Measurements from ENCODE around the gene AFF4. TPM values are rescaled to one million over a fixed set of nuclear protein-coding genes. Genes with fewer than 3 reads are reported as not detected.

The AFF4 gene
- total and polyA plus RNA-seq, 4 donors, result 8.9 to 103 (median 41.9) TPM

GRCh38 chr5:132901730-132902129 lies 61.7 kb downstream of the AFF4 start:
- TF ChIP-seq CTCF (IDR thresholded peaks at IDR 0.05; ENCODE audit: control extremely low read depth, extremely low read depth), result no peak
- Histone ChIP-seq H3K27ac (ENCODE audit: low read depth in 1 of 2, low read length in 1 of 2) (no peak overlapping the region), H3K9me3 (ENCODE audit: control insufficient read depth in 4 of 4, insufficient read depth in 3 of 4, low read length in 3 of 4) (no peaks in the 10 kb centered on the region), H3K4me3 (no peak overlapping the region), H3K4me1 (ENCODE audit: control insufficient read depth in 5 of 5, insufficient read depth in 5 of 5, low read length in 5 of 5) (no peaks in the 10 kb centered on the region), H3K36me3 (ENCODE audit: control insufficient read depth in 4 of 4, insufficient read depth in 4 of 4, low read length in 4 of 4) (peaks cover 12 to 25% (median 15%) of the 10 kb centered on the region in 4 donors), H3K27me3 (ENCODE audit: control insufficient read depth in 3 of 3, insufficient read depth in 3 of 3, low read length in 2 of 3) (no peaks in the 10 kb centered on the region), H3K9ac (ENCODE audit: insufficient read depth in 1 of 2, low read length in 2 of 2) (no peak overlapping the region)
- ATAC-seq (ENCODE audit: insufficient read depth, low FRiP score) (no peak), DNase-seq (peak in 1 of 3 donors; percentile 29)
- 95 to 99% methylated on average over 3 of the region's 3 CpGs for WGBS, 2 donors

- TF ChIP-seq CTCF (IDR thresholded peaks at IDR 0.05; ENCODE audit: control extremely low read depth, extremely low read depth), result no peak
- no peak overlapping the region for H3K9ac ChIP-seq (ENCODE audit: insufficient read depth in 1 of 2, low read length in 2 of 2)
- DNase-seq, result no peak
- WGBS, 2 donors, result 85 to 86% methylated on average over 4 of the region's 4 CpGs
- H3K9me3 ChIP-seq (ENCODE audit: control insufficient read depth in 4 of 4, insufficient read depth in 3 of 4, low read length in 3 of 4), result no peaks in the 10 kb centered on the region
- peaks cover 19 to 31% (median 21%) of the 10 kb centered on the region in 4 donors for H3K36me3 ChIP-seq (ENCODE audit: control insufficient read depth in 4 of 4, insufficient read depth in 4 of 4, low read length in 4 of 4)
- no peak overlapping the region for H3K4me3 ChIP-seq
- ATAC-seq (ENCODE audit: insufficient read depth, low FRiP score), result no peak
- H3K4me1 ChIP-seq (ENCODE audit: control insufficient read depth in 5 of 5, insufficient read depth in 5 of 5, low read length in 5 of 5), result peaks cover 0 to 1% (median 0%) of the 10 kb centered on the region in 5 donors
- H3K27ac ChIP-seq (ENCODE audit: low read depth in 1 of 2, low read length in 1 of 2), result no peak overlapping the region
- no peaks in the 10 kb centered on the region for H3K27me3 ChIP-seq (ENCODE audit: control insufficient read depth in 3 of 3, insufficient read depth in 3 of 3, low read length in 2 of 3)
Measured at GRCh38 chr5:132901036-132901435, 62.4 kb downstream of the AFF4 start.

DNA sequence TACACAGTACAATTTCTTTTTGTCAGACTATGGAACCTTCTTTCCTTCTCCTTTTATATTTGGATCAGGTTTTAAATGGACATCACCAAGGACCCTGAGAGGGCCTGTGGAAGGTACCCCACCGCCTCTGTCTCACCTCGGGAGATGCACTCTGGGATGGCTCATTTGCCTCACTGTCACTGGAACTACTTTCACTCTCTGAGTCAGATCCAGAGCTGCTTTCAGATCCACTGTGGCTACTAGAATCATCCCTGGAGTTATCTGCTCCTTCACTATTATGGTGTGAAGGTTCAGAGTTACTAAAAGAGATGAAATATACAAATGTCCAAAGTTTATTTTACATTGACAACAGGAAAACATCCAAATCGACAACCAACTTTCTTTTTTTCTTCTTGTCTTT lies 65.3 kb downstream of the AFF4 start:
- TF ChIP-seq CTCF (IDR thresholded peaks at IDR 0.05; ENCODE audit: control extremely low read depth, extremely low read depth), result no peak
- peaks cover 0 to 4% (median 0%) of the 10 kb centered on the region in 5 donors for H3K4me1 ChIP-seq (ENCODE audit: control insufficient read depth in 5 of 5, insufficient read depth in 5 of 5, low read length in 5 of 5)
- no peak for DNase-seq
- H3K9ac ChIP-seq (ENCODE audit: insufficient read depth in 1 of 2, low read length in 2 of 2), result no peak overlapping the region
- H3K9me3 ChIP-seq (ENCODE audit: control insufficient read depth in 4 of 4, insufficient read depth in 3 of 4, low read length in 3 of 4), result no peaks in the 10 kb centered on the region
- no peak overlapping the region for H3K27ac ChIP-seq (ENCODE audit: low read depth in 1 of 2, low read length in 1 of 2)
- H3K36me3 ChIP-seq (ENCODE audit: control insufficient read depth in 4 of 4, insufficient read depth in 4 of 4, low read length in 4 of 4), result peaks cover 29 to 50% (median 31%) of the 10 kb centered on the region in 4 donors
- H3K27me3 ChIP-seq (ENCODE audit: control insufficient read depth in 3 of 3, insufficient read depth in 3 of 3, low read length in 2 of 3), result no peaks in the 10 kb centered on the region
- ATAC-seq (ENCODE audit: insufficient read depth, low FRiP score), result no peak
- H3K4me3 ChIP-seq, result no peak overlapping the region
- WGBS, 2 donors, result 75 to 76% methylated on average over 3 of the region's 3 CpGs

- no peaks in the 10 kb centered on the region for H3K9me3 ChIP-seq (ENCODE audit: control insufficient read depth in 4 of 4, insufficient read depth in 3 of 4, low read length in 3 of 4)
- peaks cover 0 to 4% (median 0%) of the 10 kb centered on the region in 5 donors for H3K4me1 ChIP-seq (ENCODE audit: control insufficient read depth in 5 of 5, insufficient read depth in 5 of 5, low read length in 5 of 5)
- DNase-seq (no peak), ATAC-seq (ENCODE audit: insufficient read depth, low FRiP score) (no peak)
- WGBS, 2 donors, result 89 to 93% methylated on average over 7 of the region's 7 CpGs
- H3K4me3 ChIP-seq, result no peak overlapping the region
- H3K27ac ChIP-seq (ENCODE audit: low read depth in 1 of 2, low read length in 1 of 2), result no peak overlapping the region
- no peaks in the 10 kb centered on the region for H3K27me3 ChIP-seq (ENCODE audit: control insufficient read depth in 3 of 3, insufficient read depth in 3 of 3, low read length in 2 of 3)
- H3K9ac ChIP-seq (ENCODE audit: insufficient read depth in 1 of 2, low read length in 2 of 2), result no peak overlapping the region
- H3K36me3 ChIP-seq (ENCODE audit: control insufficient read depth in 4 of 4, insufficient read depth in 4 of 4, low read length in 4 of 4), result peaks cover 33 to 55% (median 37%) of the 10 kb centered on the region in 4 donors
- TF ChIP-seq CTCF (IDR thresholded peaks at IDR 0.05; ENCODE audit: control extremely low read depth, extremely low read depth), result no peak
Measured at GRCh38 chr5:132896685-132897084, 66.7 kb downstream of the AFF4 start.

Measured in lung (tissue), 12 donors.